ENCODE measurements around the gene CLCA2.

The CLCA2 gene

DNA sequence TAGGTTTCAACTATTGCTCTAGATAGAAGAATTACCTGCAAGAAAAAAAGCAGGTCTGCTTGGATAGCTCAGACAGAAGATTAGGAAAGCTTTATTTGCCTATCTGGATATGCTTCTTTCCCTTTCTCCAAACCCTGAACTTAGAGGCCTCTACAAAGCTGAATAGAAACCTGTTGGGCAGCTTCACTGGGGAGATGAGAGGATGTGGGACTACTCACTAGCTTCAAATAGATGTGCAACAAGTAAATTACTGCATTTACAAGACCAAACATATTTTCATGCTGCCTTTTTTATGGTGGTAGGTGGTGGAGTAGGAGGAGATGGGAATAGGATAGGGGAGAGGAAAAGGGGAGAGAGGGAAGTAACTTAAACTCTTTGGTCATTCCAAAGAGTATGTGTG, 6.4 kb downstream of the CLCA2 start:
- DNase-seq = no peak

GRCh38 chr1:86434059-86434458, 10.1 kb downstream of the CLCA2 start:
- no peak for DNase-seq

- DNase-seq = no peak
Observed at GRCh38 chr1:86435327-86435726, 11.4 kb downstream of the CLCA2 start.

DNA sequence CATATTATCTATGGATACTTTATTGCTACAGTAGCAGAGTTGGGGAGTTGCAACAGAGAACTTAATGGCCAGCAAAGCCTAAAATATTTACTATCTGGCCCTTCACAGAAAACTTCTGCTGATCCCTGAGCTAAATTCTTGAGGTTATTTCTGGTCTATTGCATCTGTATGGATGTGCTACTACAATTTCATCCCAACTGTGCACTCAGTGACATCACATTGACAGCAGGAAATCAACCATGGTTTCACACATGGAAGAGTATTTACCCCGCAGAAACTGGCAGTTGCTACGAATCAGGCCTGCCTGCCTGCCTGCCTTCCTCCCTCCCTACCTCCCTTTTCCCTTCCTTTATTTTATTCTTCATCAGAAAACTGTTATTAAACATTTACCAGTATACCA, 12.1 kb downstream of the CLCA2 start:
- no peak for DNase-seq

DNA sequence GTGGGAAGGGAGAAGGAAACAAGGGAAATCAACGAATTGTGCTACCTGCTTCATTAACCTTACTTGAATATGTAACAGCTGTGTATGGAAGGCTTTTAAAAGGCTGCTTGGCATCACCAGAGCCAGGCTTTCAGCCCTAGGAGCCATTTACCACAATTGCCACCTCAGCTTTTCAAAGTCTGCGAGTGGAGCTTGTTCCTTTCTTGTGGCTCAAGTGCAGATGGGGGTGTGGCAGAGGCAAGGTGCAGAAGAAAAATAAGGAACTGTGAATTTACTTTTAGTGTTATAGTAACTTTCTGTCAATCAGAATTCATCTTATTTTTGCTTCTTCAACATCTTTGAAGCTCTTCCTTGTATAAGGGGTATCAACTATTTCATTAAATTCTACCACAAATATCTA, 17.6 kb downstream of the CLCA2 start:
- no peak for DNase-seq

DNA sequence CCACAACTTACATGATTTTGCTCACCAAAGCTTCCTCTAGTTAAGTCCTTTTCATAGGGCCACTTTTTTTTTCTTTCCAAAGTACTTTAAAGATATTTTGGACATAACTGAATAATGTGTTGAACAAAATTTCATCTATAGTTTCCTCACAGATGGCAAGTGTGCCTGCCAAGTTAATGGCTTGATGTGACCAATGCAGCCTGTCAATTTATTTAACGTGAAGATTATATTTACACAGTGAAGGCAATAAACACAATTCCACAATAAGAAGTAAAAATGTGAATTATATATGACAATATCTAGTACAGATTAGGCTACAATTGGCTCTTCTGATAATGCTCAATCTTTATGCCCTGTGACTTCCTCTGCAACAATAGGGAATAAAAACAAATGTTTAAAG, 18.0 kb downstream of the CLCA2 start:
- no peak for DNase-seq

- DNase-seq = no peak
Observed at GRCh38 chr1:86445919-86446318, 21.9 kb downstream of the CLCA2 start.

- DNase-seq = no peak
Observed at GRCh38 chr1:86447198-86447790, 23.3 kb downstream of the CLCA2 start.

GRCh38 chr1:86448670-86449069, 24.7 kb downstream of the CLCA2 start:
- no peak for DNase-seq

DNA sequence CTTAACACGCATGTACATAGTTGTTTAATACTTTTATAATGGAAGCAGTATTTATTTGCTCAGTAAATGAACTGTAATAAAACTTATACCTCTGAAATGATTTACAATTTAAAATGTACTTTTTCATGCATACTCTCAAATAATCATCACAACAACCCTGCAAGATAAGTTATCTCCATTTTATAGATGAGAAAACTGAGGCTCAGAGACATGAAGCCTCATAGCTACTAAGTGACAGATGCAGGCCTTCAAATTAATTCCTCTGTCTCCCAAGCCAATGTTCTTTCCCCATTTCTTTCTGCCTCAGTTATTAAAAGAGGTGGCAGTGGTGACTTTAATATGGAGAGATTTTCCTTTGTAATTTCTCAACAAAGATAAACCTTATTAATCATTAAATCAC, 25.1 kb downstream of the CLCA2 start:
- no peak for DNase-seq

DNA sequence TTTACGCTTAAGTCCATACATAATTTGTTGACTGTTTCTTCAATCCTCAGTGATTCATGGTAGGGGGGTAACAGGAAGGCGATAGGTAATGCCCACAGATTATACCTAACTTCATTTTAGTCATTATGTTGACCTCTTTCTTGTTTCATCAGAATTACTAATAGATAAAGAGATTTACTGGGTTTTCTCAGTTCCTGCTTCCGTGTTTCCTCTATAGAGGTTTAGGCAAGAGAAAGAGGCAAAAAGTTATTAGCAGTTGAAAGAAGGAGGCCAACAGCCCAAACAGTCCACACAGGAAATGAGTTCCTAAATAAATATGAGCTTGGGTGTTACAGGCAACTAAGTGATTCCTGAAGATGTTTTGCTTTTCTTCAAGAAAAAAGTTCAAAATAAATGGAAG, 26.9 kb downstream of the CLCA2 start:
- DNase-seq = no peak

DNA sequence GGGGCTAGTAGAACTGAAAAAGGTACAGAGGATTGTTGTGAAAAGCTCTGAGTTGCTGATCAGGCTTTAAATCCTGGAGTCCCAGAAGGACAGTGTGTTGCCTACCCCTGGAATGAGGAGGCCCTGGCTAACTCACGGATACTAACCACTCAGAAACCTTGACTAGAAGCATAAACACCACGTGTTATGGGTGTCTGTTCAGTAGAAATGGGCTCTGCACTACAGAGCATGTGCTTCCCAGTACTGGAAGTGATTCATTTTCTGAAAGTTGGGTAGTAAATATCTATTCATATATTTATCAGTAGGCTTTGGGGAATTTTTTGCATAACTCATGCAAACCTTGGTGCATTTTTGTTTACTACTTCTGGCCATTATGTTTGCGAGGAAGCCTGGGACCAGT, 29.7 kb downstream of the CLCA2 start:
- no peak for DNase-seq

DNA sequence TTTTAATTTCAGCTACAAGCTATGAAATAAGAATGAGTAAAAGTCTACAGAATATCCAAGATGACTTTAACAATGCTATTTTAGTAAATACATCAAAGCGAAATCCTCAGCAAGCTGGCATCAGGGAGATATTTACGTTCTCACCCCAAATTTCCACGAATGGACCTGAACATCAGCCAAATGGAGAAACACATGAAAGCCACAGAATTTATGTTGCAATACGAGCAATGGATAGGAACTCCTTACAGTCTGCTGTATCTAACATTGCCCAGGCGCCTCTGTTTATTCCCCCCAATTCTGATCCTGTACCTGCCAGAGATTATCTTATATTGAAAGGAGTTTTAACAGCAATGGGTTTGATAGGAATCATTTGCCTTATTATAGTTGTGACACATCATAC, 31.1 kb downstream of the CLCA2 start:
- DNase-seq = no peak

GRCh38 chr1:86460998-86461397, 37.0 kb downstream of the CLCA2 start:
- no peak for DNase-seq

DNA sequence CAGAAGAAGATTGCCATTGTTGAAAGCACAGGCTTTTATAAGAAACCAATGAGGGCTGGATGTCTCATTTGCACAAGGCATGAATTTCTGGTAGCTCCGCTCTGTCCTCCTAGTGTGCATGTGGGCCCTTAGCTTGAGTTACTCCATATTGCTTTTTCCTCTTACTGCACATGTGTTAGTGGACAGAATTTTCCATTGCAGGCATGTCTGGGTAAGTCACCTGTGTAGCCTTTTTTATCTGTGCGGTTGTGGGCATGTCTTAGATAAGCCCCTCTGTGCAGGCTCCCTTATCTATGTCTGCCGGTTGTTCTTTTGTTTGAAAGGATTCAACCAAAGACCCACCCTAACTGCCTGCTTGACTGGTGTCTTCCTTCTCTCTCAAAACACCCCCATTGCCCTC, 37.5 kb downstream of the CLCA2 start:
- no peak for DNase-seq

DNA sequence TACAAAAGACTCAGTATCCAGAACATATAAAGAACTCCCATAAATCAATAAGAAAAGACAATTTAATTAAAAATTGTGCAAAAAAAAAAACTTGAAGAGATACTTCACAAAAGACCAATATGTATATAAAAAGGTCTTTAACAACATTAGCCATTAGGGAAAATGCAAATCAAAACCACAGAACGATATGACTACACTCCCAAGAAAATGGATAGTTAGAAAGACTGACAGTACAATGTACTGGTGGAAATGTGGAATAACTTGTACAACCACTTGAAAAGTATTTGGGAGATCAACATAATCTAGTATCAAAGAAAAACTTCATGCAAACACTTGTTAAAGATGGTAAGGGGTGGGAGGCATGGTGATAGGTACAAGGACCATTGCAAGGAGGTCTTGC, 40.8 kb downstream of the CLCA2 start:
- no peak for DNase-seq

DNA sequence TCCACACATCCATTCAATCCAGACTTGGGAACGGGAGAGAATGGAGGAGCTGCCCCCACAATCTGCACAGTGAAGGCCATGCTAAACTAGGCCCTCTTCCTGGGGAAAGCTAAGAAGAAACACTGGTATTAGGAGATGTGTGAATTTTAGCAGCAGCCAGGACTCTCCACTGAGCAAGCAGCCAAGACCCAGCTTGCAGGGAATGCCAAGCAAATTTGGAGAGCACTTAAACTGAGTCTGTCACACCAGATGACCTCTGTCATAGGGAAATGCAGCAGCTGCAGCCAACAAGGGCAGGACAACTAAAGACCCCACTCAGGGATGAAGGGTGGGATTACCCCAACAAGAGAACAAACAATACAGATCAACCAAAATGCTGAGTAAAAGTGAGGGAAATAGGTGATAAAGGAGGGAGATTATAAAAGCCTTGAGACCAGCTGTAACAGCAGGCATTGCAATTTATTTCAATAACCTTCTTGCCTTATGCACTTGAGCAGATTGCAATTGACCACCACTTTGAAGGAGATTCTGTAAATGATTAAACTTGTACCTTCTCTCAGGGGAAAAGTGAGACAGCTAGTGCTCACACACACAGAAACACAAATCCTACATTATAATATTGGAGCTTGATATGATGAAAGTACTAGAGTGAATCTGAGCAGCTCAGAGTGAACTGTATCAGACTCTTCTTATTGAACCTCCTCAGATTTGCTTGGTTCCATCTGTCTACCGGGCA, 42.3 kb downstream of the CLCA2 start:
- DNase-seq = no peak

DNA sequence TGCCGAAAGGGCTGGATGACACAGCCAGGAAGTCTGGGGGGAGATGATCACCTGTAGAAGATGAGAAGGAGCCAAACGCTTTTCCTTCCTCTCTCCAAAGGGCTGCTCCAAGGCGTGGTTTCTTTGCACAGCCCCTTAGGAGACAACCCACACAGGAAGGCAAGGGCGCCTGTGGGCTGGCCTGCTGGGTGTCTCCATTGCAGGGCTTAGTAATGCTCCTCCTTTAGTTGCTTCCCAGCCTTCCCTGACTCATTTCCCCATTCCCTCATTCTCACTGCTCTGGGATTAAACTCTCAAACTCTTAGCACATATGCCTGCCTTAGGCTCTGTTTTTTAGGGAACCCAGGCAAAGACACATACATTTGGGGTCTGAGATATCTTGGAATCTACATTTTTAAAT, 43.0 kb downstream of the CLCA2 start:
- DNase-seq = no peak

DNA sequence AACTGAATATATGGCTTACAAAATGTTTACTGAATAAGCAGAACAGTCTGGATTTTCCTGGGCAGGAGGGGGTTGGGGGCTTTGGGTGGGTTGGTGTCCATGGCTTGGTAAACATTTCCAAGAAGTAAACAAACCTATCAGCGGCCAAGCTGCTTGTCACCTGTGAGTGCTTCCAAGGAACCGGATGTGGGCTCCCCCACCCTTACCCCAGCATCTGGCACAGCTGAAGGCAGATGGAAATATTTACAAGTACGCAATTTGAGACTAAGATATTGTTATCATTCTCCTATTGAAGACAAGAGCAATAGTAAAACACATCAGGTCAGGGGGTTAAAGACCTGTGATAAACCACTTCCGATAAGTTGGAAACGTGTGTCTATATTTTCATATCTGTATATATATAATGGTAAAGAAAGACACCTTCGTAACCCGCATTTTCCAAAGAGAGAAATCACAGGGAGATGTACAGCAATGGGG, 44.6 kb downstream of the CLCA2 start, which contains the start of gene CLCA1:
CLCA1 (plus strand) TSS at position 427 of the 477 bp plus-strand sequence; CDS start at position 472, 45 bp downstream.
- DNase-seq = no peak

DNA sequence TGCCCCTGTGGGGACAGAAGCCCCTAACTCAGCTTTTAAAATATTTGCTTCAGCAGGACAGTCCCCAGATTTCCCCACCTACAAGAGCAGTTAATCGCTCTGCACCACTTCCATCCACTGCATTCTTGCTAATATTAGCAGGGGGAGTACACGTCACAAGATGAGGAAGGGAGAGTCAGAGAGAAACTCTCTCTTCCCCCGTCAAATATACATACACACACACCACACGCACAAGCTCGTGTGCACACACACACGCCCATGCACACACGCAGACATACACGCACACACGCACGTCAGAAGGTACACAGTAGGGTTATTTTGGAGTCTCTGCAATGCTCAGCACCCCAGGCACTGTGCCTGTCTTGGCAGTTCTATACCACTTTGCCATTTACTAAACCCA, 46.9 kb downstream of the CLCA2 start:
- no peak for DNase-seq

DNA sequence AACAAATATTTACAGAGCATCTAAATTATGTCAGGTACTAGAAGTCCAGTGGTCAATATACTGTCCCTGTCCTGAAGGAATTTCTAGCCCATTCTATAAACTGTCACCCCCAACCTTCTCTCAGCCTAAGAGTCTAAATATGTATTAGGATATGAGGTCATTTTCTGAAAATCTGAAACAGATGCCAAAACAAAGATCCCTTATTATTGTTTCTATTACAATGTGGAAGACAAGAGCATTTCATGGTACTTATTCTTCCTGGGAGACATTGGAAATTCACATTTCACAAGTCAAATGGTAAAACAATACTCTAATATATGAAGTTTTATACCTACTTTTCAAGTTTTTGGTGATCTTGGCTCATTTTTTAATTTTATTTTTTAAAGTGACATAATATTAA, 47.3 kb downstream of the CLCA2 start:
- no peak for DNase-seq

- no peak for DNase-seq
Observed at GRCh38 chr1:86472152-86472551, 48.2 kb downstream of the CLCA2 start.

GRCh38 chr1:86472767-86473166, 48.8 kb downstream of the CLCA2 start:
- no peak for DNase-seq

GRCh38 chr1:86477256-86477655, 53.3 kb downstream of the CLCA2 start:
- DNase-seq = no peak
